HepG2 (cell line): ENCODE results near the gene IDS. TPM values are rescaled to one million over a fixed set of nuclear protein-coding genes. Genes with fewer than 3 reads are reported as not detected.

Source experiments
- ATAC-seq: fragments of 200-7000 bp; cut with Tn5 transposase; 3 replicates; pipeline ENCODE4 v1.9.1; 2020; ENCODE audit warnings: mild to moderate bottlenecking, moderate library complexity
- Bru-seq: library from RNA; stranded (reverse); fragments of 400-500 nt; gene quantifications from one replicate; lab custom pipeline; 2021; lab: Mats Ljungman, UMichigan
- BruChase-seq, 2 experiments: library from RNA; stranded (reverse); fragments of 400-500 nt; gene quantifications; one replicate each; lab custom pipeline; 2021; lab: Mats Ljungman, UMichigan
- BruUV-seq: library from RNA; stranded (reverse); fragments of 400-500 nt; replicated peaks from 2 replicates; lab custom pipeline; 2021; lab: Mats Ljungman, UMichigan
- CTCF ChIA-PET: fragments of 300-600 bp; formaldehyde crosslinking; extraction: SDS; loops from one replicate; lab custom pipeline; 2021; ENCODE audit warnings: low total read pairs, inconsistent platforms, low intra/inter-chr PET ratio; lab: Yijun Ruan, JAX
- POLR2A ChIA-PET: fragments of 350-600 bp; sonication (Branson Sonifier 250); formaldehyde crosslinking; loops from one replicate; lab custom pipeline; 2020; ENCODE audit warnings: antibody characterized with exemption, inconsistent platforms; lab: Yijun Ruan, JAX
- DNase-seq: peaks from one replicate; pipeline ENCODE4 v3.0.0-alpha.2; 2015; ENCODE audit warnings: low spot score
- FAIRE-seq: peaks from 3 replicates; lab custom pipeline; 2011; peaks lifted over from hg19 to GRCh38; lab: Jason Lieb, UNC
- H2AFZ ChIP-seq: one replicate; pipeline ENCODE4 v1.6.1; 2011; ENCODE audit warnings: low read length, inconsistent platforms
- H3K27ac ChIP-seq: fragments of 300-600 bp; 3 replicates; pipeline ENCODE4 v1.8.0; 2011; ENCODE audit warnings: mixed run types, mild to moderate bottlenecking, mixed read lengths, low read length, inconsistent platforms; ENCODE audit not compliant: insufficient read depth; ENCODE audit errors: extremely low read length
- H3K27me3 ChIP-seq, 2 experiments: fragments of 200-600 bp in 1 of 2; 2 replicates in 1 of 2; 3 replicates in 1 of 2; pipeline versions ENCODE4 v1.6.0 to v1.8.0; 2011; ENCODE audit warnings: low read length in 2 of 2, mild to moderate bottlenecking in 2 of 2, moderate library complexity in 2 of 2, inconsistent platforms in 1 of 2; ENCODE audit not compliant: insufficient read depth in 2 of 2, control insufficient read depth in 1 of 2
- H3K36me3 ChIP-seq, 2 experiments: fragments of 200-600 bp in 1 of 2; replicated peaks in 1 of 2; 2 replicates in 1 of 2; 3 replicates in 1 of 2; pipeline versions ENCODE4 v1.5.1 to v1.8.0; 2011; ENCODE audit warnings: low read length in 2 of 2, inconsistent platforms in 1 of 2; ENCODE audit not compliant: insufficient read depth in 2 of 2, control insufficient read depth in 1 of 2
- H3K4me1 ChIP-seq: 2 replicates; pipeline ENCODE4 v1.5.1; 2012; ENCODE audit warnings: low read length, inconsistent platforms; ENCODE audit not compliant: insufficient read depth
- H3K4me2 ChIP-seq: 2 replicates; pipeline ENCODE4 v1.6.0; 2011; ENCODE audit warnings: low read depth, low read length, inconsistent platforms
- H3K4me3 ChIP-seq, 3 experiments: fragments of 200-600 bp in 1 of 3; sonication (generic), shearing (Covaris generic) in 1 of 3; replicated peaks in 1 of 3; 2 replicates each; pipeline ENCODE4 v1.5.1; 2011 to 2016; ENCODE audit warnings: low read length in 3 of 3, inconsistent platforms in 2 of 3, low read depth in 2 of 3, mild to moderate bottlenecking in 2 of 3, control low read depth in 1 of 3, mixed read lengths in 1 of 3; ENCODE audit not compliant: insufficient read depth in 1 of 3
- H3K79me2 ChIP-seq: one replicate; pipeline ENCODE4 v1.6.1; 2011; ENCODE audit warnings: low read length, inconsistent platforms; ENCODE audit not compliant: insufficient read depth
- H3K9ac ChIP-seq: 2 replicates; pipeline ENCODE4 v1.6.0; 2011; ENCODE audit warnings: mild to moderate bottlenecking, low read depth, low read length, inconsistent platforms; ENCODE audit not compliant: insufficient read depth
- H3K9me3 ChIP-seq: 2 replicates; pipeline ENCODE4 v1.5.1; 2012; ENCODE audit warnings: mild to moderate bottlenecking, low read length
- H4K20me1 ChIP-seq: 2 replicates; pipeline ENCODE4 v1.6.0; 2011; ENCODE audit warnings: inconsistent platforms, mild to moderate bottlenecking, low read length, moderate library complexity; ENCODE audit not compliant: insufficient read depth
- ADNP ChIP-seq: sonication (generic); formaldehyde crosslinking; IDR thresholded peaks from 2 replicates; pipeline ENCODE4 v1.4.0; 2020; ENCODE audit warnings: missing genetic modification reagents
- ARNT2 ChIP-seq: sonication (generic); formaldehyde crosslinking; IDR thresholded peaks from 2 replicates; pipeline ENCODE4 v1.8.0; 2022; ENCODE audit warnings: mild to moderate bottlenecking, low read depth, missing genetic modification reagents, moderate library complexity
- IRF2 ChIP-seq: IDR thresholded peaks from 2 replicates; pipeline ENCODE4 v1.6.1; 2018; ENCODE audit warnings: missing genetic modification reagents, missing compliant biosample characterization
- PAF1 ChIP-seq: IDR thresholded peaks from 2 replicates; pipeline ENCODE4 v1.6.1; 2016; ENCODE audit warnings: missing genetic modification reagents, missing compliant biosample characterization
- RAD21 ChIP-seq: fragments of 450-650 bp; formaldehyde crosslinking; IDR thresholded peaks from 2 replicates; pipeline ENCODE4 v1.5.0; 2020; ENCODE audit warnings: mild to moderate bottlenecking
- STAT6 ChIP-seq: sonication (generic); formaldehyde crosslinking; IDR thresholded peaks from 2 replicates; pipeline ENCODE4 v1.4.0; 2020; ENCODE audit warnings: missing genetic modification reagents, mild to moderate bottlenecking, borderline replicate concordance
- U2AF1 ChIP-seq: fragments of 200-400 bp; formaldehyde crosslinking; optimal IDR thresholded peaks from 2 replicates; pipeline ENCODE3; 2017; ENCODE audit warnings: mild to moderate bottlenecking, low read depth, low read length
- ZNF335 ChIP-seq: sonication (generic); formaldehyde crosslinking; IDR thresholded peaks from 2 replicates; pipeline ENCODE4 v1.4.0; 2020; ENCODE audit warnings: missing genetic modification reagents
- ZNF816 ChIP-seq: sonication (generic); formaldehyde crosslinking; IDR thresholded peaks from 2 replicates; pipeline ENCODE4 v1.8.0; 2022; ENCODE audit warnings: missing genetic modification reagents, mild to moderate bottlenecking, borderline replicate concordance
- WGBS: methylation state at CpG from one replicate; pipeline ENCODE4 v1.1.6; 2017; ENCODE audit warnings: low lambda C conversion rate; 5-methylcytosine and 5-hydroxymethylcytosine counted together
- in situ Hi-C: cut with HindIII; loops from 2 replicates; pipeline ENCODE4 v1.10.0; 2017; ENCODE audit warnings: low pct_unique_long_range_greater_than_20kb; ENCODE audit not compliant: extremely low pct_ligation_motif_present
- intact Hi-C: fragments of 100-400 bp; cut with micrococcal nuclease; formaldehyde crosslinking; loops from one replicate; pipeline ENCODE4 v1.10.0; 2022; ENCODE audit not compliant: unreplicated experiment
- long read RNA-seq, 2 experiments: library from RNA in 1 of 2; library from polyadenylated mRNA in 1 of 2; stranded (forward) in 1 of 2; unstranded in 1 of 2; transcript quantifications; one replicate each; pipeline ENCODE4 v2.0.0, GENCODE V29; 2019 to 2022
- polyA minus RNA-seq, 3 experiments: library from RNA; depleted of rRNA, polyadenylated mRNA; stranded (reverse); fragments of >200 nt; gene quantifications; 2 replicates each; pipeline ENCODE4 v1.2.3, GENCODE V29; 2011; ENCODE audit warnings: low replicate concordance in 1 of 3
- polyA plus RNA-seq, 8 experiments: library from polyadenylated mRNA; depleted of rRNA in 3 of 8; stranded (reverse) in 7 of 8; unstranded in 1 of 8; fragments of >200 nt; fragmentation: Illumina TruSeq in 4 of 8; extraction: Trizol in 4 of 8; gene quantifications; 2 replicates each; pipeline versions ENCODE4 v1.2.1 to v1.2.3, GENCODE V29; 2011 to 2016; ENCODE audit warnings: low read depth in 4 of 8, missing spikeins in 1 of 8, mixed read lengths in 1 of 8; ENCODE audit not compliant: insufficient read depth in 1 of 8
- total RNA-seq, 5 experiments: library from RNA; depleted of rRNA; stranded (reverse); fragments of >200 nt; fragmentation: Illumina TruSeq; extraction: Trizol; gene quantifications; 2 replicates each; pipeline ENCODE4 v1.2.3, GENCODE V29; 2016; ENCODE audit warnings: low read depth in 1 of 5
- TF ChIP-seq, protein P1 (sequence below): sonication (generic); formaldehyde crosslinking; IDR thresholded peaks from 2 replicates; pipeline ENCODE4 v1.4.0; 2020; ENCODE audit warnings: mild to moderate bottlenecking, missing genetic modification reagents
- TF ChIP-seq, protein P2 (sequence below): sonication (generic); formaldehyde crosslinking; IDR thresholded peaks from 2 replicates; pipeline ENCODE4 v1.8.0; 2022; ENCODE audit warnings: missing genetic modification reagents, low read depth, mild to moderate bottlenecking, borderline replicate concordance

IDS gene
- total RNA-seq (2016; rRNA removed; fragmentation: Illumina TruSeq; extraction: Trizol) (2.2 and 3.4 TPM in 2 replicates), polyA plus RNA-seq (2011; rRNA removed) (11.9 and 13.6 TPM in 2 replicates), polyA minus RNA-seq (2011; rRNA and poly(A)+ RNA removed; ENCODE audit: low replicate concordance) (14.2 and 23.0 TPM in 2 replicates), Bru-seq, nascent RNA (percentile 63 among the genes with signal in this experiment), BruChase-seq, experiment 1, labeled RNA remaining after a 6-hour chase (percentile 87 among the genes with signal in this experiment), BruChase-seq, experiment 2, labeled RNA remaining after a 2-hour chase (percentile 72 among the genes with signal in this experiment)
- total RNA-seq (2016; cell fraction: cytosol; rRNA removed; fragmentation: Illumina TruSeq; extraction: Trizol; ENCODE audit: low read depth): 5.6 and 5.8 TPM in 2 replicates
- total RNA-seq (2016; cell fraction: insoluble cytoplasmic fraction; rRNA removed; fragmentation: Illumina TruSeq; extraction: Trizol): 2.3 and 2.7 TPM in 2 replicates
- 9.5 and 10.0 TPM in 2 replicates for total RNA-seq (2016; cell fraction: membrane; rRNA removed; fragmentation: Illumina TruSeq; extraction: Trizol)
- 2.6 TPM in 2 replicates for total RNA-seq (2016; cell fraction: nucleus; rRNA removed; fragmentation: Illumina TruSeq; extraction: Trizol)
- polyA plus RNA-seq (2011; cell fraction: cytosol; rRNA removed): 8.0 and 12.1 TPM in 2 replicates
- polyA plus RNA-seq (2011; cell fraction: nucleus; rRNA removed): 8.6 and 12.4 TPM in 2 replicates
- 6.3 and 8.7 TPM in 2 replicates for polyA plus RNA-seq (2012)
- polyA plus RNA-seq (2016; cell fraction: cytosol; fragmentation: Illumina TruSeq; extraction: Trizol; ENCODE audit: low read depth): 9.2 and 10.7 TPM in 2 replicates
- 3.4 and 3.8 TPM in 2 replicates for polyA plus RNA-seq (2016; cell fraction: insoluble cytoplasmic fraction; fragmentation: Illumina TruSeq; extraction: Trizol; ENCODE audit: low read depth)
- polyA plus RNA-seq (2016; cell fraction: membrane; fragmentation: Illumina TruSeq; extraction: Trizol; ENCODE audit: low read depth): 11.7 and 11.9 TPM in 2 replicates
- polyA plus RNA-seq (2016; cell fraction: nucleus; fragmentation: Illumina TruSeq; extraction: Trizol; ENCODE audit: insufficient read depth, low read depth): 2.3 and 2.6 TPM in 2 replicates
- 6.9 and 10.3 TPM in 2 replicates for polyA minus RNA-seq (2011; cell fraction: cytosol; rRNA and poly(A)+ RNA removed)
- polyA minus RNA-seq (2011; cell fraction: nucleus; rRNA and poly(A)+ RNA removed): 6.2 and 9.2 TPM in 2 replicates
- long read RNA-seq, experiment 1, full-length matches to known transcripts: 5 of 9 reads
- long read RNA-seq, experiment 1, partial matches to known transcripts: 0 of 9 reads
- long read RNA-seq, experiment 1, other reads (novel, unspliced or antisense): 4 of 9 reads
- long read RNA-seq, experiment 2, full-length matches to known transcripts: 4 of 15 reads
- long read RNA-seq, experiment 2, partial matches to known transcripts: 1 of 15 reads
- long read RNA-seq, experiment 2, other reads (novel, unspliced or antisense): 10 of 15 reads

- H3K36me3 ChIP-seq: no peaks in the 10 kb centered on the region
- intact Hi-C loops (no loop called here), in situ Hi-C loops (no loop called here)
- POLR2A ChIA-PET: interaction anchor here (1.0 to 1.3 kb wide), 2 partner anchors 11 to 35 kb away, joined by 3 to 4 read pairs; no protein-coding TSS in a partner anchor
- peak within 1 kb of the TSS in 2 of 3 experiments; percentile 61 to 71; a peak in 4 of 6 replicates for H3K4me3 ChIP-seq
- H3K79me2 ChIP-seq: no peaks in the 10 kb centered on the region
- FAIRE-seq: no peak
- peak within 1 kb of the TSS; percentile 69; the same call in 1 of the 2 replicates for H3K9ac ChIP-seq
- H3K27ac ChIP-seq: no peak within 1 kb of the TSS
- peaks cover 16% of the 10 kb centered on the region for H3K4me1 ChIP-seq
- WGBS: 2% methylated on average over 10 of the region's 54 CpGs
- BruUV-seq: no TSS peak
- peak; percentile 98 for ATAC-seq
- no peaks in the 10 kb centered on the region for H3K9me3 ChIP-seq
- peak; percentile 69 for DNase-seq
- H2AFZ ChIP-seq: no peak within 1 kb of the TSS
- CTCF ChIA-PET: no interaction called here
- no peaks in the 10 kb centered on the region for H3K27me3 ChIP-seq
- peak within 1 kb of the TSS; percentile 78 for H3K4me2 ChIP-seq
- no peaks in the 10 kb centered on the region for H4K20me1 ChIP-seq
- TF ChIP-seq, protein P1, sequence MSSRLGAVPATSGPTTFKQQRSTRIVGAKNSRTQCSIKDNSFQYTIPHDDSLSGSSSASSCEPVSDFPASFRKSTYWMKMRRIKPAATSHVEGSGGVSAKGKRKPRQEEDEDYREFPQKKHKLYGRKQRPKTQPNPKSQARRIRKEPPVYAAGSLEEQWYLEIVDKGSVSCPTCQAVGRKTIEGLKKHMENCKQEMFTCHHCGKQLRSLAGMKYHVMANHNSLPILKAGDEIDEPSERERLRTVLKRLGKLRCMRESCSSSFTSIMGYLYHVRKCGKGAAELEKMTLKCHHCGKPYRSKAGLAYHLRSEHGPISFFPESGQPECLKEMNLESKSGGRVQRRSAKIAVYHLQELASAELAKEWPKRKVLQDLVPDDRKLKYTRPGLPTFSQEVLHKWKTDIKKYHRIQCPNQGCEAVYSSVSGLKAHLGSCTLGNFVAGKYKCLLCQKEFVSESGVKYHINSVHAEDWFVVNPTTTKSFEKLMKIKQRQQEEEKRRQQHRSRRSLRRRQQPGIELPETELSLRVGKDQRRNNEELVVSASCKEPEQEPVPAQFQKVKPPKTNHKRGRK (CRISPR knock-in tag): peak; percentile 84
- TF ChIP-seq ZNF335 (CRISPR knock-in tag) (no peak), ZNF816 (CRISPR knock-in tag) (no peak), U2AF1 (no peak), IRF2 (0 out of 2 replicates have a peak, but pooled peaks have one; percentile 17), RAD21 (CRISPR knock-in tag) (no peak), STAT6 (CRISPR knock-in tag) (no peak), ARNT2 (CRISPR knock-in tag) (no peak), ADNP (CRISPR knock-in tag) (no peak), PAF1 (no peak)
- TF ChIP-seq, protein P2, sequence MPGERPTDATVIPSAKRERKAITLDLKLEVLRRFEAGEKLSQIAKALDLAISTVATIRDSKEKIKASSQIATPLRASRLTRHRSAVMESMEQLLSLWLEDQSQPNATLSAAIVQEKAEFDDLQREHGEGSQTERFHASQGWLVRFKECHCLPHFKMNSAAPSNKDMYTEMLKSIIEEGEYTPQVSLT (CRISPR knock-in tag): no peak
Measured at GRCh38 chrX:149504915-149505651, at the start of gene IDS. Gene IDS (minus strand): TSS chrX:149505306. CDS start chrX:149505137, 169 bp downstream.
